Mesendoderm (in vitro differentiated cells): Measurements from ENCODE around the gene CLK4.
A peak's percentile ranks its signal among the peaks of the same experiment; 100 is the strongest.

Source experiments
- DNase-seq: peaks from one replicate; pipeline ENCODE4 v3.0.0; 2013
- H2AK5ac ChIP-seq: 2 replicates; pipeline ENCODE4 v1.6.1; 2013; ENCODE audit warnings: low read length, inconsistent platforms
- H2BK120ac ChIP-seq: 2 replicates; pipeline ENCODE4 v1.6.1; 2013; ENCODE audit warnings: low read depth, mild to moderate bottlenecking, low read length, moderate library complexity, mixed read lengths
- H2BK15ac ChIP-seq: replicated peaks from 2 replicates; pipeline ENCODE4 v1.6.1; 2013; ENCODE audit warnings: low read depth, mild to moderate bottlenecking, moderate library complexity
- H2BK5ac ChIP-seq: 2 replicates; pipeline ENCODE4 v1.6.1; 2013; ENCODE audit warnings: low read length, inconsistent platforms
- H3K18ac ChIP-seq: 2 replicates; pipeline ENCODE4 v1.6.1; 2013; ENCODE audit warnings: mild to moderate bottlenecking, low read length, mixed read lengths
- H3K23ac ChIP-seq: one replicate; pipeline ENCODE4 v1.6.1; 2013; ENCODE audit warnings: low read length
- H3K27ac ChIP-seq: 2 replicates; pipeline ENCODE4 v1.5.1; 2013; ENCODE audit warnings: low read depth, mild to moderate bottlenecking, inconsistent platforms, low read length, moderate library complexity
- H3K27me3 ChIP-seq: 2 replicates; pipeline ENCODE4 v1.6.1; 2013; ENCODE audit warnings: low read length, control low read depth, mild to moderate bottlenecking, inconsistent platforms; ENCODE audit not compliant: insufficient read depth, poor library complexity
- H3K36me3 ChIP-seq: 2 replicates; pipeline ENCODE4 v1.6.1; 2013; ENCODE audit warnings: low read length, inconsistent platforms; ENCODE audit not compliant: control insufficient read depth, insufficient read depth
- H3K4ac ChIP-seq: one replicate; pipeline ENCODE4 v1.6.1; 2013; ENCODE audit warnings: low read depth, mild to moderate bottlenecking, low read length, moderate library complexity
- H3K4me1 ChIP-seq: 2 replicates; pipeline ENCODE4 v1.6.1; 2013; ENCODE audit warnings: low read depth, low read length, inconsistent platforms; ENCODE audit not compliant: control insufficient read depth
- H3K4me2 ChIP-seq: 2 replicates; pipeline ENCODE4 v1.6.1; 2013; ENCODE audit warnings: low read length
- H3K4me3 ChIP-seq: 2 replicates; pipeline ENCODE4 v1.5.1; 2013; ENCODE audit warnings: mild to moderate bottlenecking, low read length
- H3K56ac ChIP-seq: one replicate; pipeline ENCODE4 v1.6.1; 2013; ENCODE audit warnings: low read length
- H3K79me1 ChIP-seq: 2 replicates; pipeline ENCODE4 v1.6.1; 2013; ENCODE audit warnings: low read length, inconsistent platforms
- H3K79me2 ChIP-seq: 2 replicates; pipeline ENCODE4 v1.6.1; 2013; ENCODE audit warnings: mild to moderate bottlenecking, low read length; ENCODE audit not compliant: control insufficient read depth, insufficient read depth
- H3K9ac ChIP-seq: 2 replicates; pipeline ENCODE4 v1.6.1; 2013; ENCODE audit warnings: low read length, inconsistent platforms
- H4K5ac ChIP-seq: one replicate; pipeline ENCODE4 v1.6.1; 2013; ENCODE audit warnings: low read length
- H4K8ac ChIP-seq: one replicate; pipeline ENCODE4 v1.6.1; 2013; ENCODE audit warnings: low read depth, mild to moderate bottlenecking, control low read depth, low read length, moderate library complexity
- WGBS: extraction: QIAGEN DNeasy Blood & Tissue Kit; methylation state at CpG from one replicate; pipeline ENCODE4 v1.1.7; 2013; ENCODE audit warnings: low lambda C conversion rate, missing lambda C conversion rate; ENCODE audit not compliant: insufficient coverage; ENCODE audit errors: extremely low coverage; 5-methylcytosine and 5-hydroxymethylcytosine counted together

The CLK4 gene

GRCh38 chr5:178662541-178662860 lies 35.7 kb upstream of the CLK4 start:
- Histone ChIP-seq H2AK5ac (no peak overlapping the region), H3K56ac (no peak overlapping the region), H3K9ac (no peak overlapping the region), H3K4ac (no peak overlapping the region), H2BK120ac (no peak overlapping the region), H3K4me1 (no peaks in the 10 kb centered on the region), H3K27ac (no peak overlapping the region), H4K8ac (no peak overlapping the region), H3K27me3 (no peaks in the 10 kb centered on the region), H3K79me2 (no peaks in the 10 kb centered on the region), H2BK15ac (no peak overlapping the region), H3K79me1 (no peaks in the 10 kb centered on the region), H3K23ac (no peak overlapping the region), H3K18ac (no peak overlapping the region), H3K4me3 (no peak overlapping the region), H4K5ac (no peak overlapping the region), H3K36me3 (no peaks in the 10 kb centered on the region), H2BK5ac (no peak overlapping the region), H3K4me2 (no peak overlapping the region)
- no peak for DNase-seq
- no CpG with 5 or more reads among the region's 10 CpGs for whole genome bisulfite sequencing

DNA sequence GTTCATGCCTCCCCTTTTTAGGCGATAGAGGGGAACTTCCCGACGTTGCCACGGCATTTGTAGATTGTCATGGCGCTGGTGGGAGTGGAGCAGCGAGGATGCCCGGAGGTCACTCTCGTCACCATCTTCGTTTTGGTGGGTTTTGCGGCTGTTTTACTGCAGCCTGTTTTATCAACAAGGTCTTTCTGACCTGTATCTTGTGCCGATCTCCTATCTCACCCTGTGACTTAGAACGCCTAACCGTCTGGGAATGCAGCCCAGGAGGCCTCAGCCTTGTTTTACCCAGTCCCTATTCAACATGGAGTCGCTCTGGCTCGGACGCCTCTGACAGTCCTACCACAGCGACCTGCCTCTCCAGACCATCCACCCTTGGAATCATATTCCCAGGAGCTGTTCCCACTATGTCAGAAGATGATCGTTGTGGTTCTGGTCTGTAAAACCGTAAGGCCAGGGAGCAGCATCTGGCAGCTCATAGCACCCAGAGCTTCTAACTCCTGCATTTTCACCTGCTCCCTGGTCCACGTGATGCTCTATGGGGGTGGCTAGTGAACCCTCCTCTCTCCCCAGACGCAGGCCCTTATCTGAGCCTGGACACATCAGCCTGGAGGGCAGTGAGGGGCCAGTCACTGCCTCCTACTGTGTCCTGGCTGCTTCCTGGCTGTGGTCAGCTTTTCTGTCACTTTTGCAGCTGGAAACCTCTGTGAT lies 35.1 kb upstream of the CLK4 start:
- Histone ChIP-seq H2BK120ac (no peak overlapping the region), H2AK5ac (no peak overlapping the region), H3K56ac (no peak overlapping the region), H3K27ac (no peak overlapping the region), H3K9ac (no peak overlapping the region), H3K36me3 (no peaks in the 10 kb centered on the region), H3K4me1 (no peaks in the 10 kb centered on the region), H2BK15ac (no peak overlapping the region), H3K4ac (no peak overlapping the region), H2BK5ac (no peak overlapping the region), H3K27me3 (no peaks in the 10 kb centered on the region), H3K23ac (no peak overlapping the region), H3K4me2 (no peak overlapping the region), H3K4me3 (no peak overlapping the region), H3K79me1 (no peaks in the 10 kb centered on the region), H3K79me2 (no peaks in the 10 kb centered on the region), H4K8ac (no peak overlapping the region), H3K18ac (no peak overlapping the region), H4K5ac (no peak overlapping the region)
- WGBS = no CpG with 5 or more reads among the region's 21 CpGs
- DNase-seq = peak; percentile 33

GRCh38 chr5:178651046-178651810 lies 24.4 kb upstream of the CLK4 start:
- Histone ChIP-seq H3K56ac (no peak overlapping the region), H3K79me2 (no peaks in the 10 kb centered on the region), H3K27ac (no peak overlapping the region), H3K4me2 (no peak overlapping the region), H3K27me3 (no peaks in the 10 kb centered on the region), H3K4me1 (no peaks in the 10 kb centered on the region), H2BK120ac (no peak overlapping the region), H4K8ac (no peak overlapping the region), H2AK5ac (no peak overlapping the region), H3K23ac (no peak overlapping the region), H3K4ac (no peak overlapping the region), H3K36me3 (no peaks in the 10 kb centered on the region), H3K4me3 (no peak overlapping the region), H4K5ac (no peak overlapping the region), H3K9ac (no peak overlapping the region), H3K79me1 (no peaks in the 10 kb centered on the region), H3K18ac (no peak overlapping the region), H2BK5ac (no peak overlapping the region), H2BK15ac (no peak overlapping the region)
- no CpG with 5 or more reads among the region's 7 CpGs for WGBS
- DNase-seq = no peak

- Histone ChIP-seq H3K18ac (no peak overlapping the region), H4K8ac (no peak overlapping the region), H2BK120ac (no peak overlapping the region), H2BK15ac (no peak overlapping the region), H3K27ac (no peak overlapping the region), H2AK5ac (no peak overlapping the region), H3K23ac (no peak overlapping the region), H3K36me3 (no peaks in the 10 kb centered on the region), H3K4ac (no peak overlapping the region), H3K79me1 (no peaks in the 10 kb centered on the region), H3K4me3 (no peak overlapping the region), H2BK5ac (no peak overlapping the region), H3K79me2 (no peaks in the 10 kb centered on the region), H3K56ac (no peak overlapping the region), H4K5ac (no peak overlapping the region), H3K4me2 (no peak overlapping the region), H3K9ac (no peak overlapping the region), H3K27me3 (no peaks in the 10 kb centered on the region), H3K4me1 (no peaks in the 10 kb centered on the region)
- DNase-seq = no peak
- no CpG with 5 or more reads among the region's 5 CpGs for WGBS
Measured at GRCh38 chr5:178650214-178650613, 23.4 kb upstream of the CLK4 start.

GRCh38 chr5:178649580-178649979 lies 22.7 kb upstream of the CLK4 start:
- no peak overlapping the region for H3K23ac ChIP-seq
- no peak overlapping the region for H2AK5ac ChIP-seq
- H3K9ac ChIP-seq = no peak overlapping the region
- no peak overlapping the region for H2BK120ac ChIP-seq
- no peak overlapping the region for H2BK15ac ChIP-seq
- H3K4me1 ChIP-seq = no peaks in the 10 kb centered on the region
- no peaks in the 10 kb centered on the region for H3K36me3 ChIP-seq
- H4K5ac ChIP-seq = no peak overlapping the region
- H3K27ac ChIP-seq = no peak overlapping the region
- no peak overlapping the region for H3K56ac ChIP-seq
- no CpG with 5 or more reads among the region's 3 CpGs for WGBS
- no peak overlapping the region for H3K18ac ChIP-seq
- H2BK5ac ChIP-seq = no peak overlapping the region
- no peak overlapping the region for H4K8ac ChIP-seq
- no peaks in the 10 kb centered on the region for H3K79me1 ChIP-seq
- H3K4me2 ChIP-seq = no peak overlapping the region
- no peak overlapping the region for H3K4ac ChIP-seq
- H3K79me2 ChIP-seq = no peaks in the 10 kb centered on the region
- H3K27me3 ChIP-seq = no peaks in the 10 kb centered on the region
- H3K4me3 ChIP-seq = no peak overlapping the region
- DNase-seq = no peak
